ENCODE measurements around the gene NCR3LG1.
A peak's percentile ranks its signal among the peaks of the same experiment; 100 is the strongest.

- TF ChIP-seq CTCF (IDR thresholded peaks at IDR 0.05) = peak; percentile 50 to 89 (median 58)
- peak in 1 of 2 donors; percentile 4 for TF ChIP-seq POLR2A (IDR thresholded peaks at IDR 0.05)
Measured at GRCh38 chr11:17389211-17389956, 37.8 kb downstream of the NCR3LG1 start.

Measured in uterus (tissue), 2 donors.